ENCODE results near the gene NSD1. TPM values are rescaled to one million over a fixed set of nuclear protein-coding genes. Genes with fewer than 3 reads are reported as not detected.
"Not testable (repeated sequence)": the region's sequence is repeated elsewhere in the genome, so short reads cannot be mapped to it uniquely, and the experiment has no call there.

The NSD1 gene
- polyA plus RNA-seq, 10 donors = 35.1 to 49.7 (median 42.5) TPM

- DNase-seq = no peak
Measured at GRCh38 chr5:177275883-177276282, 142.3 kb downstream of the NSD1 start.

GRCh38 chr5:177276886-177277285, 143.3 kb downstream of the NSD1 start:
- no peak for DNase-seq

- no peak for DNase-seq
Measured at GRCh38 chr5:177288191-177288590, 154.6 kb downstream of the NSD1 start.

- DNase-seq = no peak
Measured at GRCh38 chr5:177290816-177291596, 157.4 kb downstream of the NSD1 start.

- DNase-seq = no peak
Measured at GRCh38 chr5:177291735-177292134, 158.2 kb downstream of the NSD1 start.

- no peak for DNase-seq
Measured at GRCh38 chr5:177293819-177294581, 160.4 kb downstream of the NSD1 start.

GRCh38 chr5:177294632-177295031, 161.1 kb downstream of the NSD1 start:
- no peak for DNase-seq

GRCh38 chr5:177295924-177296323, 162.4 kb downstream of the NSD1 start:
- no peak for DNase-seq

- DNase-seq = no peak
Measured at GRCh38 chr5:177296581-177296980, 163.0 kb downstream of the NSD1 start.

GRCh38 chr5:177297922-177298321, 164.3 kb downstream of the NSD1 start:
- DNase-seq = no peak

- no peak for DNase-seq
Measured at GRCh38 chr5:177299697-177300096, 166.1 kb downstream of the NSD1 start.

GRCh38 chr5:177300236-177300880, 166.8 kb downstream of the NSD1 start:
- DNase-seq = peak; percentile 47 to 76 (median 58)

- DNase-seq = no peak
Measured at GRCh38 chr5:177300951-177301350, 167.4 kb downstream of the NSD1 start.

GRCh38 chr5:177301503-177302165, 168.1 kb downstream of the NSD1 start:
- DNase-seq = no peak

- DNase-seq = no peak
Measured at GRCh38 chr5:177302354-177303110, 169.0 kb downstream of the NSD1 start.

GRCh38 chr5:177303121-177303924, 169.8 kb downstream of the NSD1 start, which contains the start of the genes PRELID1 and RAB24:
TSS of gene PRELID1 (plus strand) at chr5:177303799. CDS start at chr5:177303986, 187 bp downstream.
TSS of gene RAB24 (minus strand) at chr5:177303719. CDS start at chr5:177303288, 431 bp downstream.
- DNase-seq = peak; percentile 84 to 94 (median 89)

- DNase-seq = peak in 1 of 3 donors; percentile 49
Measured at GRCh38 chr5:177303925-177304391, 170.4 kb downstream of the NSD1 start.

- no peak for DNase-seq
Measured at GRCh38 chr5:177304392-177305119, 171.0 kb downstream of the NSD1 start.

- not testable (repeated sequence) for DNase-seq
Measured at GRCh38 chr5:177306103-177306640, 172.6 kb downstream of the NSD1 start.

Data from muscle of back (tissue), 11 donors.